ENCODE measurements around the gene ZFP69. TPM values are rescaled to one million over a fixed set of nuclear protein-coding genes. Genes with fewer than 3 reads are reported as not detected.

ZFP69 gene
- total and polyA plus RNA-seq, 10 of the 15 experiments (the other 5 are each of a cell fraction or from before 2014, with no cell fraction given), result 1.9 to 6.4 (median 3.7) TPM

GRCh38 chr1:40476924-40477677 lies at the start of gene ZFP69 (continued):
- TF ChIP-seq WRNIP1 (IDR thresholded peaks at IDR 0.05; ENCODE audit: borderline replicate concordance, low read depth, low read length), result no peak
- TF ChIP-seq SREBF2 (IDR thresholded peaks at IDR 0.05; ENCODE audit: low read length), result no peak
- TF ChIP-seq SMARCA5 (IDR thresholded peaks at IDR 0.05), result 0 out of 2 replicates have a peak, but pooled peaks have one; percentile 58
- peak; percentile 86 for TF ChIP-seq LARP7 (IDR thresholded peaks at IDR 0.05)
- no peak for TF ChIP-seq SKIL (IDR thresholded peaks at IDR 0.05; ENCODE audit: low read depth, poor library complexity, severe bottlenecking)
- peak; percentile 89; the same call in 1 of the 2 replicates for TF ChIP-seq GATAD2B (conservative IDR thresholded peaks at IDR 0.05; ENCODE audit: low read depth)
- TF ChIP-seq MEF2A (IDR thresholded peaks at IDR 0.05; ENCODE audit: insufficient read depth, low read depth, low read length), result no peak
- TF ChIP-seq BCLAF1 (IDR thresholded peaks at IDR 0.05), result no peak
- no peak for TF ChIP-seq JUNB (IDR thresholded peaks at IDR 0.05)
- TF ChIP-seq NKRF (conservative IDR thresholded peaks at IDR 0.05), result peak; percentile 64
- TF ChIP-seq ZNF24 (IDR thresholded peaks at IDR 0.05), result peak; percentile 100
- TF ChIP-seq CREB1 (IDR thresholded peaks at IDR 0.05; ENCODE audit: low read depth), result no peak
- TF ChIP-seq CHD2 (IDR thresholded peaks at IDR 0.05; ENCODE audit: borderline replicate concordance, low read depth, low read length), result no peak
- TF ChIP-seq JUND (IDR thresholded peaks at IDR 0.05; ENCODE audit: low read depth, low read length), result no peak
- no peak for TF ChIP-seq SMC3 (IDR thresholded peaks at IDR 0.05; ENCODE audit: borderline replicate concordance, low read length)
- peak; percentile 7 to 72; a peak in 2 of 4 replicates for TF ChIP-seq BHLHE40 (IDR thresholded peaks at IDR 0.05; ENCODE audit: borderline replicate concordance in 1 of 2, low read depth in 2 of 2, low read length in 1 of 2)
- TF ChIP-seq NFYB (IDR thresholded peaks at IDR 0.05; ENCODE audit: insufficient read depth, low read depth, low read length), result peak; percentile 48; the same call in 1 of the 2 replicates
- TF ChIP-seq BCL11A (IDR thresholded peaks at IDR 0.05; ENCODE audit: low read depth, low read length), result no peak
- TF ChIP-seq RELA (IDR thresholded peaks at IDR 0.05; ENCODE audit: borderline replicate concordance, partially characterized antibody), result peak; percentile 49
- TF ChIP-seq BMI1 (IDR thresholded peaks at IDR 0.05; ENCODE audit: borderline replicate concordance), result no peak
- no peak for TF ChIP-seq SPI1 (IDR thresholded peaks at IDR 0.05; ENCODE audit: borderline replicate concordance, insufficient read depth, low read depth, low read length)

All from GM12878 (cell line).